GM23248 (cell line): ENCODE measurements around the gene NTPCR. TPM values are rescaled to one million over a fixed set of nuclear protein-coding genes. Genes with fewer than 3 reads are reported as not detected.
A peak's percentile ranks its signal among the peaks of the same experiment; 100 is the strongest.

Experiments used
- DNase-seq: peaks from one replicate; pipeline ENCODE4 v3.0.0-alpha.2; 2015
- H2AFZ ChIP-seq: fragments of 200-600 bp; sonication (generic); 2 replicates; pipeline ENCODE4 v1.6.1; 2016; ENCODE audit warnings: antibody characterized with exemption
- H3F3A ChIP-seq: fragments of 200-600 bp; sonication (generic); 2 replicates; pipeline ENCODE4 v1.6.1; 2016; ENCODE audit warnings: mild to moderate bottlenecking, antibody characterized with exemption, mixed run types; ENCODE audit not compliant: insufficient read depth
- H3K27ac ChIP-seq: fragments of 200-600 bp; sonication (generic); 2 replicates; pipeline ENCODE4 v1.5.1; 2016; ENCODE audit warnings: mild to moderate bottlenecking
- H3K27me3 ChIP-seq: fragments of 200-600 bp; sonication (generic); replicated peaks from 2 replicates; pipeline ENCODE4 v1.6.1; 2016; ENCODE audit warnings: mild to moderate bottlenecking; ENCODE audit not compliant: insufficient read depth
- H3K36me3 ChIP-seq: fragments of 200-600 bp; sonication (generic); 2 replicates; pipeline ENCODE4 v1.6.1; 2016; ENCODE audit warnings: low read depth, mild to moderate bottlenecking
- H3K4me1 ChIP-seq: fragments of 200-600 bp; sonication (generic); 2 replicates; pipeline ENCODE4 v1.6.1; 2016; ENCODE audit warnings: mild to moderate bottlenecking; ENCODE audit not compliant: insufficient read depth
- H3K4me2 ChIP-seq: fragments of 200-600 bp; sonication (generic); one replicate; pipeline ENCODE4 v1.6.1; 2016; ENCODE audit warnings: mild to moderate bottlenecking; ENCODE audit not compliant: unreplicated experiment
- H3K4me3 ChIP-seq: fragments of 200-600 bp; sonication (generic); 2 replicates; pipeline ENCODE4 v1.5.1; 2016; ENCODE audit warnings: mild to moderate bottlenecking
- H3K79me2 ChIP-seq: fragments of 200-600 bp; sonication (generic); 2 replicates; pipeline ENCODE4 v1.6.1; 2016; ENCODE audit warnings: mild to moderate bottlenecking; ENCODE audit not compliant: insufficient read depth
- H3K9ac ChIP-seq: fragments of 200-600 bp; sonication (generic); 2 replicates; pipeline ENCODE4 v1.6.1; 2016; ENCODE audit warnings: mild to moderate bottlenecking
- H3K9me2 ChIP-seq: fragments of 200-600 bp; sonication (generic); 2 replicates; pipeline ENCODE4 v1.6.1; 2016; ENCODE audit warnings: mixed run types, mild to moderate bottlenecking, moderate library complexity; ENCODE audit not compliant: insufficient read depth
- H3K9me3 ChIP-seq: fragments of 200-600 bp; sonication (generic); one replicate; pipeline ENCODE4 v1.6.1; 2017; ENCODE audit warnings: low read depth
- H4K20me1 ChIP-seq: fragments of 200-600 bp; sonication (generic); 2 replicates; pipeline ENCODE4 v1.6.0; 2016; ENCODE audit not compliant: insufficient read depth
- EZH2 ChIP-seq: fragments of 200-600 bp; sonication (generic); IDR thresholded peaks from 2 replicates; pipeline ENCODE4 v1.6.1; 2018; ENCODE audit warnings: antibody characterized with exemption, mild to moderate bottlenecking; ENCODE audit not compliant: insufficient read depth, poor library complexity, severe bottlenecking
- EZH2phosphoT487 ChIP-seq: fragments of 200-600 bp; sonication (generic); IDR thresholded peaks from 2 replicates; pipeline ENCODE4 v1.6.1; 2018; ENCODE audit warnings: antibody characterized with exemption, moderate library complexity, mild to moderate bottlenecking, low read depth; ENCODE audit not compliant: insufficient read depth
- WGBS, 2 experiments: methylation state at CpG; one replicate each; pipeline ENCODE4 v1.1.6; 2015 to 2017; ENCODE audit warnings: low lambda C conversion rate in 2 of 2, low coverage in 1 of 2; ENCODE audit errors: missing lambda C conversion rate in 2 of 2; 5-methylcytosine and 5-hydroxymethylcytosine counted together
- in situ Hi-C: fragments of 300-500 bp; cut with MboI; formaldehyde crosslinking; loops from 2 replicates; pipeline ENCODE4 v1.15.0; 2020
- polyA plus RNA-seq: library from polyadenylated mRNA; unstranded; fragments of >200 nt; fragmentation: Nextera tagmentation; extraction: Ambion mirVana; gene quantifications from 2 replicates; pipeline ENCODE4 v1.2.1, GENCODE V29; 2016
- total RNA-seq: library from RNA; depleted of rRNA; stranded (reverse); fragments of >200 nt; shearing (Covaris generic); gene quantifications from 2 replicates; pipeline ENCODE4 v1.2.3, GENCODE V29; 2014

Gene NTPCR
- total and polyA plus RNA-seq, 2 experiments from 2014 or later, result 23.8 to 67.2 TPM

GRCh38 chr1:232958067-232958466 is 7.7 kb downstream of the NTPCR start:
- Histone ChIP-seq H3K4me2 (no peak overlapping the region), H3F3A (0 out of 2 replicates have a peak, but pooled peaks cover 9% of the 10 kb centered on the region), H3K79me2 (peaks cover 10% of the 10 kb centered on the region; the same call in 1 of the 2 replicates), H3K9me2 (no peaks in the 10 kb centered on the region), H3K4me3 (no peak overlapping the region), H3K4me1 (0 out of 2 replicates have a peak, but pooled peaks cover 6% of the 10 kb centered on the region), H3K9ac (no peak overlapping the region), H3K9me3 (no peaks in the 10 kb centered on the region), H3K27ac (no peak overlapping the region), H3K27me3 (no peaks in the 10 kb centered on the region), H4K20me1 (no peaks in the 10 kb centered on the region), H2AFZ (no peak overlapping the region), H3K36me3 (peaks cover 19% of the 10 kb centered on the region)
- DNase-seq, result no peak
- TF ChIP-seq EZH2phosphoT487 (no peak), EZH2 (no peak)
- 100% methylated on average over 1 of the region's 1 CpG for WGBS, 2 experiments
- in situ Hi-C loops, result loop anchor here (10.0 kb wide), 1 partner anchor 323 kb away; the partner anchor contains the start of gene SIPA1L2

- Histone ChIP-seq H2AFZ (no peak overlapping the region), H3K36me3 (peaks cover 5% of the 10 kb centered on the region; the same call in 1 of the 2 replicates), H3K9me2 (no peaks in the 10 kb centered on the region), H3K9me3 (no peaks in the 10 kb centered on the region), H3K4me1 (0 out of 2 replicates have a peak, but pooled peaks cover 8% of the 10 kb centered on the region), H4K20me1 (no peaks in the 10 kb centered on the region), H3K9ac (no peak overlapping the region), H3K27me3 (no peaks in the 10 kb centered on the region), H3K27ac (no peak overlapping the region), H3K79me2 (no peaks in the 10 kb centered on the region), H3F3A (0 out of 2 replicates have a peak, but pooled peaks cover 9% of the 10 kb centered on the region), H3K4me3 (no peak overlapping the region), H3K4me2 (no peak overlapping the region)
- DNase-seq, result peak; percentile 28
- WGBS, 2 experiments, result 91 to 95% methylated on average over 10 of the region's 10 CpGs
- TF ChIP-seq EZH2, result no peak
- no peak for TF ChIP-seq EZH2phosphoT487
- in situ Hi-C loops, result no loop called here
Measured at GRCh38 chr1:232962761-232963745, 12.6 kb downstream of the NTPCR start.

- H3F3A ChIP-seq, result 0 out of 2 replicates have a peak, but pooled peaks cover 9% of the 10 kb centered on the region
- no peak overlapping the region for H3K9ac ChIP-seq
- H3K9me3 ChIP-seq, result no peaks in the 10 kb centered on the region
- no peaks in the 10 kb centered on the region; the same call in none of the 2 replicates for H3K36me3 ChIP-seq
- no peak overlapping the region for H2AFZ ChIP-seq
- in situ Hi-C loops, result no loop called here
- no peaks in the 10 kb centered on the region for H4K20me1 ChIP-seq
- no peak overlapping the region for H3K4me3 ChIP-seq
- no peaks in the 10 kb centered on the region for H3K9me2 ChIP-seq
- DNase-seq, result no peak
- 0 out of 2 replicates have a peak, but pooled peaks cover 8% of the 10 kb centered on the region for H3K4me1 ChIP-seq
- H3K27me3 ChIP-seq, result no peaks in the 10 kb centered on the region
- no peak for TF ChIP-seq EZH2phosphoT487
- 96 to 98% methylated on average over 4 of the region's 4 CpGs for WGBS, 2 experiments
- H3K4me2 ChIP-seq, result no peak overlapping the region
- no peaks in the 10 kb centered on the region for H3K79me2 ChIP-seq
- no peak overlapping the region for H3K27ac ChIP-seq
Measured at GRCh38 chr1:232964601-232965000, 14.2 kb downstream of the NTPCR start.

- in situ Hi-C loops, result no loop called here
Measured at GRCh38 chr1:232965124-232965911, 14.9 kb downstream of the NTPCR start.

More at GRCh38 chr1:232965124-232965911, 14.9 kb downstream of the NTPCR start:
- 0 out of 2 replicates have a peak, but pooled peaks cover 9% of the 10 kb centered on the region for H3F3A ChIP-seq
- H3K9ac ChIP-seq, result no peak overlapping the region
- H3K27ac ChIP-seq, result no peak overlapping the region
- no peak for DNase-seq
- H3K9me3 ChIP-seq, result no peaks in the 10 kb centered on the region
- H3K36me3 ChIP-seq, result peaks cover 4% of the 10 kb centered on the region
- H3K4me1 ChIP-seq, result 0 out of 2 replicates have a peak, but pooled peaks cover 8% of the 10 kb centered on the region
- no peaks in the 10 kb centered on the region for H4K20me1 ChIP-seq
- H3K4me3 ChIP-seq, result no peak overlapping the region
- 89 to 94% methylated on average over 9 to 10 of the region's 10 CpGs for WGBS, 2 experiments
- no peak overlapping the region for H2AFZ ChIP-seq
- no peak for TF ChIP-seq EZH2
- TF ChIP-seq EZH2phosphoT487, result no peak
- no peak overlapping the region for H3K4me2 ChIP-seq
- no peaks in the 10 kb centered on the region for H3K27me3 ChIP-seq
- no peaks in the 10 kb centered on the region for H3K79me2 ChIP-seq
- H3K9me2 ChIP-seq, result no peaks in the 10 kb centered on the region
